Type B pancreatic cell (in vitro differentiated cells): ENCODE data around the gene ATR. TPM values are rescaled to one million over a fixed set of nuclear protein-coding genes. Genes with fewer than 3 reads are reported as not detected.
"Not testable (repeated sequence)": the region's sequence is repeated elsewhere in the genome, so short reads cannot be mapped to it uniquely, and the experiment has no call there.

Source experiments
- DNase-seq: peaks from one replicate; pipeline ENCODE4 v3.0.0; 2021; ENCODE audit warnings: mixed read lengths; ENCODE audit not compliant: unreplicated experiment; ENCODE audit errors: extremely low spot score
- H3K27ac Mint-ChIP-seq: 2 replicates; pipeline ENCODE4 v1.8.0; 2021; ENCODE audit warnings: mild to moderate bottlenecking, mixed read lengths
- H3K27me3 Mint-ChIP-seq: 2 replicates; pipeline ENCODE4 v1.8.0; 2021; ENCODE audit warnings: mixed read lengths
- H3K36me3 Mint-ChIP-seq: 2 replicates; pipeline ENCODE4 v1.8.0; 2021; ENCODE audit warnings: mixed read lengths
- H3K4me1 Mint-ChIP-seq: one replicate; pipeline ENCODE4 v1.8.0; 2021; ENCODE audit warnings: mixed read lengths; ENCODE audit not compliant: unreplicated experiment
- H3K4me3 Mint-ChIP-seq: 2 replicates; pipeline ENCODE4 v1.8.0; 2021; ENCODE audit warnings: mild to moderate bottlenecking, mixed read lengths
- H3K9me3 Mint-ChIP-seq: 2 replicates; pipeline ENCODE4 v1.8.0; 2021; ENCODE audit warnings: mixed read lengths
- total RNA-seq: library from RNA; stranded (reverse); gene quantifications from 2 replicates; pipeline ENCODE4 v1.2.1, GENCODE V29; 2021; ENCODE audit warnings: low replicate concordance
- TF ChIP-seq, protein P1 (sequence below): fragments of 200-600 bp; sonication (generic); conservative IDR thresholded peaks from 2 replicates; pipeline ENCODE4 v1.5.0; 2021; ENCODE audit warnings: antibody characterized with exemption, mild to moderate bottlenecking

The ATR gene
- total RNA-seq, 1 donor from 2014 or later, result 30.0 TPM

DNA sequence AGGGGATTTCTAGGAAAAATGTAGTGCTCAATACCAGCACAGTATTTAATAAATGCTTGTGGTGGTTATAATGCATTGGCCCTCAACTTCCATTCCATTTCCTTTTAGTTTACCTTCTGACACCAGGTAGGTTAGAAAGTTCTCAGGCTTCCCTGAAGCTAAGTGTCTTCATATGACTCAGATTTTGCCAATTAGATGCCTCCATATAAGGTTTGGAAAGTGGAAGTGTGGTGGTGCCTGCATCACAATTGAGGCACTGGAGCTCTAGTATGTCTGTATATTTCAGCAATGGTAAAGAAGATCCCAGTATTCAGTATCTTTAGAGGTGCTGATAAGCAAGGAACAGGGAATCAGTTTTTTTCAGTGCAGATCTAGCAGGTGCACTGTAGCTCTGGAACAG lies 149.0 kb downstream of the ATR start:
- Mint-ChIP-seq H3K27me3 (no peaks in the 10 kb centered on the region), H3K27ac (no peak overlapping the region), H3K4me3 (no peak overlapping the region), H3K9me3 (no peaks in the 10 kb centered on the region), H3K36me3 (peaks cover 28% of the 10 kb centered on the region), H3K4me1 (no peaks in the 10 kb centered on the region)
- no peak for DNase-seq
- TF ChIP-seq, protein P1, sequence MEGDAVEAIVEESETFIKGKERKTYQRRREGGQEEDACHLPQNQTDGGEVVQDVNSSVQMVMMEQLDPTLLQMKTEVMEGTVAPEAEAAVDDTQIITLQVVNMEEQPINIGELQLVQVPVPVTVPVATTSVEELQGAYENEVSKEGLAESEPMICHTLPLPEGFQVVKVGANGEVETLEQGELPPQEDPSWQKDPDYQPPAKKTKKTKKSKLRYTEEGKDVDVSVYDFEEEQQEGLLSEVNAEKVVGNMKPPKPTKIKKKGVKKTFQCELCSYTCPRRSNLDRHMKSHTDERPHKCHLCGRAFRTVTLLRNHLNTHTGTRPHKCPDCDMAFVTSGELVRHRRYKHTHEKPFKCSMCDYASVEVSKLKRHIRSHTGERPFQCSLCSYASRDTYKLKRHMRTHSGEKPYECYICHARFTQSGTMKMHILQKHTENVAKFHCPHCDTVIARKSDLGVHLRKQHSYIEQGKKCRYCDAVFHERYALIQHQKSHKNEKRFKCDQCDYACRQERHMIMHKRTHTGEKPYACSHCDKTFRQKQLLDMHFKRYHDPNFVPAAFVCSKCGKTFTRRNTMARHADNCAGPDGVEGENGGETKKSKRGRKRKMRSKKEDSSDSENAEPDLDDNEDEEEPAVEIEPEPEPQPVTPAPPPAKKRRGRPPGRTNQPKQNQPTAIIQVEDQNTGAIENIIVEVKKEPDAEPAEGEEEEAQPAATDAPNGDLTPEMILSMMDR, result no peak

DNA sequence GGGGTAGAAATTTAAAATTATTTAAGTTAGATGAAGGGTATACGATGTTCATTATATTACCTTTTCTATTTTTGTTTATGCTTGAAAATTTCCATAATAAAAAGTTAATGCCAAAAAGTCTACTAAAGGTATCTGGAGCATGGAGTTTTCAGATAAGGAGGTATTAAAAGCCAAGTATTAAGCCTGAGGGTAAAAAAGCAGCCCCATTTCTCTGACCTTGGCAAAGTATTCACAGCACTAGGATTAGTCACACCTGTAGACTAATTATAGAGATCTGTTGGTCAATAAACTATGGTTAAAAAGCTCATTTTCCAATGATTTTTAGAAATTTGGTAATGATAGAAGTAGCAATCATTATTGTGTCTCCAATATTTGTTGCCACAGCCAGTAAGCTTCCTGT lies 153.8 kb downstream of the ATR start:
- Mint-ChIP-seq H3K9me3 (no peaks in the 10 kb centered on the region), H3K27ac (no peak overlapping the region), H3K4me1 (no peaks in the 10 kb centered on the region), H3K4me3 (no peak overlapping the region), H3K36me3 (peaks cover 22% of the 10 kb centered on the region), H3K27me3 (no peaks in the 10 kb centered on the region)
- DNase-seq, result no peak
- TF ChIP-seq, protein P1, result no peak

DNA sequence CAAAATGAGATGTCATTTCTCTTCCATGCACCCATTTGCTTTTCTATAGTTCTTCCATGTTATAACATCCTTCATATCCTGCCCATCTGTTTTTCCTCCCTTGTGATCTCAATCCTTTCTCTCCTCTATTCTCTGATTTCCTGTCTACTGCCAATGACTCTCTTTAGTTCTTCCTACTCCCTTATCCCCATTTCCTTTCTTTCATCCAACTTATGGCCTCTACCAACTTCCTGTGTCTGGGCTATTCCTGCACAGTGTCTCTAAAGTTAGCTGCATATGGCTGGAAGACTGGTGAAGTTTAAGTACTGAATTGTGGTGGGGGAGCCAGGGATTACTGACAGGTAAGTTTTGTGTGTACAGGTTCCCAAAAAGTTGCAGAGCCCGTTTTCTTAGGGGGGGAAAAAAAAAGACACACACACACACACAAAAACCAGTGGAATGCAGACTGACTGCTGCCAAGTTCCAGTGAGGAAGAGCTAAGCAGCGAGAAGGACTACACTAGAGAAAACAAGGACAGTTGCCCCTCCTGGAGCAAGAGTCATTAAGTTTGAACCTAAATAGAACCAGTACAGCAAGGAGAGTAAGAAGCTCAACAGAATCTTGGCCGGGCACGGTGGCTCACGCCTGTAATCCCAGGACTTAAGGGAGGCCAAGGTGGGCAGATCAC lies 159.5 kb downstream of the ATR start:
- H3K36me3 Mint-ChIP-seq, result peaks cover 19% of the 10 kb centered on the region
- H3K27me3 Mint-ChIP-seq, result no peaks in the 10 kb centered on the region
- H3K4me3 Mint-ChIP-seq, result no peak overlapping the region
- no peaks in the 10 kb centered on the region for H3K4me1 Mint-ChIP-seq
- TF ChIP-seq, protein P1, result no peak
- peak overlapping the region; percentile 68 for H3K27ac Mint-ChIP-seq
- no peak for DNase-seq
- H3K9me3 Mint-ChIP-seq, result no peaks in the 10 kb centered on the region

DNA sequence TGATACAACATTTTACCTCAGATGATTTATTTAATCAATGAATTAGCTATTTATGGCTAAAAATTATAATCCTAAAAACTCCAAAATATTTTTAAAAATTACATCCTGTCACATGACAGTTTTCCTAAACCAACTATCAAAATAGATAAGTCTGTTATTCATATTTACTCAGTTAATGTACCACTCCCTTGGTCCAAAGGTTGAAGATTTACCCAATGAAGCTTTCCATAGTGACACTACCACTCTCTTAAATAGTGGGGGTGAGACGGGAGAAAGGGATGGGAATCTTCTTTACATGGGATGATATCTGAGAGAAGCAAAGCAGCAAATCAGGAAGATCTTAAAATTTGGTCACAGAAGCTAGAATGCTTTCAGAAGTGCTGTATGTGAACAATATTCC lies 161.2 kb downstream of the ATR start:
- no peaks in the 10 kb centered on the region for H3K27me3 Mint-ChIP-seq
- peaks cover 21% of the 10 kb centered on the region for H3K36me3 Mint-ChIP-seq
- TF ChIP-seq, protein P1, result no peak
- no peaks in the 10 kb centered on the region for H3K9me3 Mint-ChIP-seq
- no peak overlapping the region for H3K4me3 Mint-ChIP-seq
- DNase-seq, result no peak
- no peak overlapping the region for H3K27ac Mint-ChIP-seq
- H3K4me1 Mint-ChIP-seq, result no peaks in the 10 kb centered on the region

DNA sequence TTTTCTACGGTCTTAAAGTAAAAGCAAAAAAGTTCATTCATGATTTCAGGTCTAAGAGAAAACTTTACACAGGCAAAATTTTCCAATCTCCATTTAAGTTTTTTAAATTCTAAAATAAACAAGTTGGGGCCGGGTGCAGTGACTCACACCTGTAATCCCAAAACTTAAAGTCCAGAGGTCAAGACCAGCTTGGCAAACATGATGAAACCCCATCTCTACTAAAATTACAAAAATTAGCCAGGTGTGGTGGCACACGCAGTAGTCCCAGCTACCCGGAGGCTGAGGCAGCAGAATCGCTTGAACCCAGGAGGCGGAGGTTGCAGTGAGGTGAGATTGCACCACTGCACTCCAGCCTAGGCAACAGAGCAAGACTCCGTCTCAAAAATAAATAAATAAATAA lies 178.0 kb downstream of the ATR start:
- H3K27ac Mint-ChIP-seq, H3K4me1 Mint-ChIP-seq, H3K4me3 Mint-ChIP-seq: not testable (repeated sequence)

More for the DNA sequence above, 178.0 kb downstream of the ATR start:
- DNase-seq, H3K27me3 Mint-ChIP-seq, H3K9me3 Mint-ChIP-seq: not testable (repeated sequence)
- peaks cover 19% of the 10 kb centered on the region for H3K36me3 Mint-ChIP-seq

Other genes with a start within 250 kb of the ATR start
- 28.1 and 39.3 TPM in 2 replicates for gene XRN1, start 130.7 kb downstream of the ATR start, total RNA-seq
- 14.6 and 23.2 TPM in 2 replicates for gene PLS1, start 17.7 kb upstream of the ATR start, total RNA-seq
- gene TRPC1, start 145.3 kb upstream of the ATR start, total RNA-seq, result 3.4 and 11.7 TPM in 2 replicates